ENCODE results near the gene ADAMTS4.

Gene ADAMTS4

DNA sequence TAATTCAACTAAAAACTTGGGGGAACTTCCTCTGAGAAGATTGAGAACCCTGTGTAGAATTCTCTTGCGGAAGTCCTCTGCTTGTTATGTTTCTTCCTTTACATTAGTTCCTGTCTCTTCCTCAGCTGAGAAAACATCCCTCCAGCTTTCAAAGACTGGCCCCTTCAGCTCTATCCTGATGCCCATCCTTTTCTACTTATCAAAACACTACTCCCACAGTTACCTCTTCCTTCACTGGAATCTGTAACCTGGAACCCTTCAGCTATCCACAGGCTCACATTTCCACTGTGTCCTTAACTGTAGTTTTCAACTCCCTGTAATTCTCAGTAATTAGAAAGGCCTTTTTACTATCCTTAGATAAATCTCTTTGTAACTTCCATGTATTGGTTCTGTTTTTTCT, 60.4 kb downstream of the ADAMTS4 start:
- no peak for DNase-seq

DNA sequence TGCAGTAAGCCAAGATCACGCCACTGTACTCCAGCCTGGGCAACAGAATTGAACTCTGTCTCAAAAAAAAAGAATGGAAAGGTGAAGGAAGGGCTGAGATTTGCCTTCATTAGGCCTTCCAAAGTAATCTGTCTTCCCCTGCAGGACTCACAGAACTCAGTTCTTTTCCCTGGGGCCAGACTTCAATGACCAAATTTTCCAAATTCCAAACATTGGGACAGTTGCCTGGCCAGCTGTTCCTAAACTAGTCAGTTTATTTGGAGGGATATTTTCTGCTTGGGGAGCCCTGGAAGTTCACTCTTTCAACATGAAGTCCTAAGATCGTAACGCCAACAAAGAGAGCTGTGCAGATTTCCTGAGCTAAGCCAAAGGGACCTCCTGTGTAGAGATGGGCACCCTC, 61.0 kb downstream of the ADAMTS4 start:
- no peak for DNase-seq

Data from CD4-positive, alpha-beta T cell treated with Interferon gamma for 1 hour (primary cell).